ENCODE results near the gene UMODL1.

The UMODL1 gene

DNA sequence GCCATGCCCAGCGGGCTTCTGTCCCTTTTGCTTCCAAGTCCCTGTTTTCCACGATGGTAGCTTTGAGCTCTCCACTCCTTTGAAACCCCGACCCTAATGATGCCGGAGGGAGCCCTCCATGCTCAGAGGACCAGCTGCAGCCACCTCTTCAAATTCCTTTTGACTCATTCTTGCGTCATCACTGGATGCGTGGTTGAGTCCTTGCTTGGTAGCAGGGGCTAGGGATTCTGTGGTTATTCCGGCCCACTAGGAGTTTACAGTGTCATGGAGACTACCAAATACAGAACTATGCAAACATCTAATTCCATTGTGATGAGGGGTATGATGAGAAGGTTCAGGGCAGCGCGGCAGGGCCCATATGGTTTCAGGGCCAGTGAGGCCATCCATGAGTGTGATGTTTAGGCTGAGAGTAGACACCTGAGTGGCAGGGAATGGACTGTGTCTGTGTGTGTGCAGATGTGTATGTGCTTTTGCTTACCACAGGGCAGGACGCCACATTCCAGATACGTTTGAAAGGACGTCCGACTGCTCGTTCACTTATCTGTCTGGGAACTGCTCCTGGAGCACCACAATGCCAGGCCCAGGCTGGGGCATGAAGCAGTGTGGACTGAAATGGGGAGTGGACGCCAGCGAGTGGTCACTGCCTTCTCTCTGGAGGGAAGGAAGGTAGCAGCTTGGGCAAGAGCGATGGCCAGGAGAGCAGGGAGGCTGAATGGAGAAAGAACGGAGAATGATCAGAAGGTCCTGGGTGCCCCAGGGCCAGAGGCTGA, 30.5 kb upstream of the UMODL1 start:
- DNase-seq = no peak

DNA sequence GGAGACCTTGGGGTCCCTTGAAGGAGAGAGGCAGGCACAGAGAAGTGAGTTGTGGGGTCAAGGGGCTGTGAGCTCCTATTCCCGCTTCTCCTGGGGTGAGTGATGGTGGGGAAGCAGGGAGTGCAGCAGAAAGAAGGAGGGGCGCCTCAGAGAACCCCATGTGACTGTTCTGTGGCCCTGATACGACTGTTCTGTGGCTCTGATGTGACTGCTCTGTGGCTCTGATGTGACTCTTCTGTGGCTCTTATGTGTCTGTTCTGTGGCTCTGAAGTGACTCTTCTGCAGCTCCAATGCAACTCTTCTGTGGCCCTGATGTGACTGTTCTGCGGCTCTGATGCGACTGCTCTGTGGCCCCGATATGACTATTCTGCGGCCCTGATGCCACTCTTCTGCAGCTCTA, 29.9 kb upstream of the UMODL1 start:
- DNase-seq = no peak

DNA sequence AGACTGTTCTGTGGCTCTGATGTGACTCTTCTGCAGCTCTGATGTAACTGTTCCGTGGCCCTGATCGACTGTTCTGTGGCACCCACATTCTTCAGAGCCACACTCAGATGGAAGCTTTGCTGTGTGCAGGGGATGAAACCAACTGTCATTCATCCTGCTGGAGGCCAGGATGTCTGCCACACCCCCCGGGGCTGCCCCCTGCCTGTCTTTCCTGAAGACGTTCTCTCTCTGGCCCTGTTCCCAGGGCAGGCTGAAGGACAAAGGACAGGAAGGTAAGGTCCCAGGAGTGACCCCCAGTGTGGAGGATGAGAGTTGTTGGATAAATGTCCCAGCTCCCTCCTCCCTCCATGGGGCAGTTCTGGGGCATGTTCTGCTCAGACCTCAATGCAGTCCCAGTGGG, 29.4 kb upstream of the UMODL1 start:
- no peak for DNase-seq

DNA sequence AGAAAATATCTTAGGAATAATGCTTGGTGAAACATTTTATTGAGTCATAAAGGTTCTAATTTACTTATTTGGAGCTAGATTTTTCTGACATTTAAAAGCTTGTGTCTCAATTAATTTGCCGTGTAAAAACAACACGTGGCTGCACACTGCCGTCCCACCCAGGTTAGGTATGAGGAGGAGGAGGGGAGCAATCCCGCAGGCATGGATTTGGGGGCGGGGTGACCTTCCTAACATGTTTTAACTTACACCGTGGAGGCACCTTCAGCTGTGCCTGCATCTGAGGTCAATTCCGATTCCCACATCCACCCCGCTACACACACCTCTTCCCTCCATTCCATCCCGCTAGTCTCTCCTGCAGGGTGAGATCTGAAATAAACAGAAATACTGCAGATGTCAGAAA, 28.5 kb upstream of the UMODL1 start:
- DNase-seq = no peak

DNA sequence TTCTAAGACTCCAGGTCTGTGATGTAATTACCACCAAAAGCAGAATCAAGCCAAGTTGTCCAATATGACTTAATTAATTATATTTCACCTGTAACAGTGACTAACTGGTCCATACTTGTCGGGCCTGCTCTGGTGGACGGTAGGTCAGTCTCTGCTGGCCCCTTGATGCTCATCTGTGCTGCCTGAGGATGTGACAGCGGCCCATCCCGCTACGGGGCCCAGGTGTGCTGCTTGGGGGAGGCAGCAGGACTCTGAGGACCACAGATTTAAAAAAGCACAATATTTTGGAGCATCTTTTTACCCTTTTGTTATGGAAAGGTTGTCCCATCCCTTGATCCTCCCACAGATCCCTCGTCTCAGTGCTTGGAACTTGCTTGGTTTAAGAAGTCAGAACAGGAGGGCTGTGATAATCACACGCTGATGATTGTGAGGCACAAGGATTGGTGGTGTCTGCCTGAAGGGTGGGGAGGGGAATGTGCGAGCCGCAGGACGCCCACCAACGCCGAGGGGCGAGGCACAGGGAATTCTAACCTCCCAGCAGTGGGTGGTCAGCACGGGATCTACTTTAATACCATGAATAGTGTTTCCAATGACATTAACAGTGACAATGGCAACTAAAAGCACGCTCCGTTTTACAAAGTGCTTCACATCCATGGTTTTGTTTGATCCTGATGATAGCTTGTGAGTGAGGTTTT, 27.8 kb upstream of the UMODL1 start:
- DNase-seq = no peak

DNA sequence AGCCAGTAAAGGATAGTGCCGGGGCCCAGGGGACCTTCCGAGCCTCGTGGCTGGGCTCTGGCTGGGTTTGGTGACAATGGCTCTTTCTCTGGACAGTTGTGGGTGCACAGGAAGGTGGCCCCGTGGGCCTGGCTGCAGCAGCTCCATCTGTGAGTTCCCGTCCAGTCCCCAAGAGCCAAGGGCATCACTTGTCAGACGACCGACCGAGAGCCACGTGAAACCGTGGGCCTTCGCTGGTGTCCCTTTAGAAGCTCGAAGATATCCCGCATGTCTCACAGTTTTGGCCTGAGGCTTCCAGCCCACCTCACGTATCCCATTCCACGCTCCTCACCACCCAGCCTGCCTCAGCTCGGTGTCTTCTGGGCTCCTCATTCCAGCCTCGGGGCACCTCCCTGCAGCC, 27.2 kb upstream of the UMODL1 start:
- DNase-seq = no peak

DNA sequence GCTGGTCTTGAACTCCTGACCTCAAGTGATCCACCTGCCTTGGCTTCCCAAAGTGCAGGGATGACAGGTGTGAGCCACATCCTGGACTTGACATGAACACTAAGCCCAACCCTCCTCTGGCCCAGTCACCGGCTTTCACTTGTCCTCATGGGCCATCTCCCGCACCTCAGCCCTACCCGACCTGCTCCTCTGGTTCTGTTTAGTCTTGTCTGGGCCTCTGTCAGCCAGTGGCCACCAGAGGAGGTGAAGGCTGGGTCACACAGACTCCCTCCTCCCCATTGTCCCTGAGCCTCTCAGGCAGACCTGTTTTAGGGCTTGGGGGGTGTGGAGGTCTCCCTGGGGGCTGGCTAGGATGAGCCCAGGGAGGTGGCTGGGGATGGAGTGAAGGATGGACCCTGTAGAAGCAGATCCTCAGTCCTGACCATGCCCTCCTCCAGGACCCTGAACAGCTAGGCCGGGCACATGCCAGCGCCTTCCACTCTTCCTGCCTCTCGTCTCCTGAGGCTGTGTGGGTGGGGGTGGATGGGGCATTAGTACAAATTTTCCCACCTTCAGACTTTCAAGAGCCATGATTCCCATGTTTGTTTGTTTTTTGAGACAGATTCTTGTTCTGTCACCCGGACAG, 26.1 kb upstream of the UMODL1 start:
- no peak for DNase-seq

DNA sequence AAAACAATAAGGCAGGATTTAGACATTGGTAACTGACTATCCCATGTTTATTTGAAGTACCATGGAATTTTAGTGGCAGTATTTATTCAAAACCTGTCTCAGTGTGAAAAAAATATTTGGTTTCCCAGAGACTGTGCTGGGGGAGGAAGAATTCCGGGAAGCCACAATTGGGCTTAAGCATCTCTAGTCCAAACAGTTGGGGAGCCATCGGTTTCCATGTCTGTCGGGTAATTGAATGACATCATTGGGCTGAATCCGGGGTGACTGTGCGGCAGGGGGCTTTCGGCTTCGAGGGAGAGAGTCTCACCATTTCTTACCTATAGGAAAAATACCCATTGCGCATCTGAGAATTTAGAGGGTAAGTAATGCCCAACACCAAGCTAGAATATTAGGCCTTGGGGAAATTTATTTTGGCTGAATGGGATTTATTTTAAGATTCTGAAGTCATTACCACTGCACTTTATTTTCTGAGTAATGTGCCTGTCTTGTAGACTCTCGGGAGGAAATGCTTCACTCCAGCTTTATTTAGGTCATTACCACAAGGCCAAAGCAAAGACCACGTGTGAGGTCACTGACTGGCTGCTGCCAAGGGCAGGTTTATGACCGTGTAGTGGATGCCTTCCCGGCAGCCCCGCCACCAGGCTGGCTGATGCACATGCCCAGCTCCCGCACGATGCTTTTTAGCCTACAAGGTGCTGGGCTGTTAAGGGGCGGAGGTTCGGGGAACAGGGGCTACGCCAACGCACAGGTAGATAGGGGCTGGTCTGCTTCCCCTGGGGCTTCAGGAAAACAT, 23.1 kb upstream of the UMODL1 start:
- DNase-seq = peak; percentile 36

DNA sequence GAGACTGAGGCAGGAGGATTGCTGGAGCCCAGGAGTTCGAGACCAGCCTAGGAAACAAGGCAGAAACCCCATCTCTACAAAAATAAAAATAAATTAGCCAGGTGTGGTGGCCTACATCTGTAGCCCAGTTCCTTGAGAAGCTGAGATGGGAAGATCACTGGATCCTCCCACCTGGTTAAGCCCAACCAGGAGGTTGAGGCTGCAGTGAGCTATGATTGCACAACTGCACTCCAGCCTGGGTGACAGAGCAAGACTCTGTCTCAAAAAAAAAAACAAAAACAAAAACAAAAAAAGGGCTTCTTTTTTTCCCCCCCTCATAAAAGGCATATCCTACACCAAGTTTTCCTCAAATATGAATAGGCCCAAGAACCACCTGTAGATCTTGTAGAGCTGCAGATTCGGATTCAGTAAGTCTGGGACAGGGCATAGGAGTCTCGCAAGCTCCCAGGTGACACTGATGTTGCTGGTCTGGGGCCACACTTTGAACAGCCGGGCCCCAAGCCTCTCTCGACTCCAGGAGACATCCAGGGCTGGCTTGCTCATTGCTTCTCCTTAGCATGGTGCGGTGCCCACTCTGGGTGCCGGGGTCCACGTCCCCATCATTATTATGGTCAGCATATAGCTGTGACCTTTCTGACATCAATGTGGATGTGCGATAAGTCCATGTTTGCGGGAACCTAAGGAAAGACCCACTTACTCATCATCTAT, 22.1 kb upstream of the UMODL1 start:
- DNase-seq = no peak

DNA sequence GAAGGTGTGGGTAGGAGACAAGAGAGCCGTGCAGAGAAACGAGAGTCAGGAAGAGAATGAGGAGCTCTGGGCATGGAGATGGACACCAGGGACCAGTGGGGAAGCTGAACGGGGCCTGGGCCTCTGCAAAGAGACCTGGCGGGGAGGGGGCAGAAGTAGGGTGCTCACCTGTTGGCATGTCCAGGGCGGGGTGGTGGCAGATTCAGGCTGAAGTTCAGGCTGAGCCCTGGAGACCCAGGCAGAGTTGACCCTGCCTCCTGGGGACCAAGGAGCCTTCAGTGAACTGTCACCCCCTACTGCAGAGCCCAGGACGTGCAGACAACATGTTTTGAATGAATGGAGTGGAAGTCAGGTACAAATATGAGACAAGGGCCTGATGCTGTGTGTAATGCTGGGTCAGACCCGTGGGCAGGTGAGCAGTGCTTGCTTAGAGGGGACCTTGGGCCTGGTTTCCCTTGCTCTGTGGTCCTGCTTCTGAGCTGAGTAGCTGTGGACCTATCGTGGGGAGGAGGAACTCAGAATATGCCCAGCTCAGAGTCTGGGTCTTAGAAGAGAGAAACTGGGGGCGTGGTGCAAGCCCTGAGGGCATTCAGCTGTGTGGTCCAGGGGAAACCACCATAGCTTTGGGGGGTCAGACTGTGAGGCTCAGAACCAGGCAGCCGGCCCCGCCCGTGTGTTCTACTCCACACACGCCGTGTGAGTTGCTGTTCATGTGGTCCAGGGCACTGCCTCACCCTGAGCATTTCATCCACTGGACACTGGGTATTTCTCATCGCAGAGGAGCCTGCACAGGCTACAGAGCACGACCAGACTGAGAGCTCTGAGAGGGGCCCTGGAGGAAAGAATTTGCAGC, 21.3 kb upstream of the UMODL1 start:
- no peak for DNase-seq

DNA sequence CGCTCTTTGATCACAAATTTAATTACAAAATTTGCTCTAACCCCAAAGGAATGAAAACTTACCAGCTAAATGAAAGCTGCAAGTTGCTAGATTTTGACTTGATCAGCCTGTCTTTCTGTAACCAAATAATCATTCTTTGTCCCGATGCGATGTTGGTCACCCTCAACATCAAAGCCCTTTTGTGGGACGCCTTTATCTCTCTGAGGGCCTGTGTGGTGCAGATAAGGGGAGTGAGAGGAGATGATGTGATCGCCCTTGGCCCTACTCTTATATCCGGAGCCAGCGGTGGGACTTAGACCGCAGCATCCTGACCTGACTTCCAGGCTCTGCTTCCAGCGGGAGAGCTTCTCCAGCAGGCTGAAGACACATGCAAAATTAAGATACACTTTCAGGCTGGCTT, 19.3 kb upstream of the UMODL1 start:
- no peak for DNase-seq

DNA sequence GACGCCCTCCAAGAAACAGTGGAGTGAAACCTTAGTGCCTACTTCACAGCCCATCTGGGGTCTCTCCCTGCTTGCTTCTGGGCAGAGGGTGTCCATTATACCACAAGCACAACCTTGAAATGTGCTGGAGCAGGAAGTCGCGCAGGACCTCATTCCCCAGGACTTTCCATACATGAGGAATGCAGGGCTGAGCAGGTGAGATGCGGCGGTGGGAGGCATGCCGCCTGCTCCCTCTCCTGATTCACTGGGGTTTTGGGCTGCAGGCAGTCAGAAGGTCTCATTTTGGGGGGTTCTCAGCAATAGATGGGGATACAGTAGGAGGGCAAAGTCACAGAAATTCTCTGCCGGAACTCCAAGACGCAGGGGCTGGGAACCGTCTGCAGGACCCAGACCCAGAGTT, 15.7 kb upstream of the UMODL1 start:
- DNase-seq = no peak

DNA sequence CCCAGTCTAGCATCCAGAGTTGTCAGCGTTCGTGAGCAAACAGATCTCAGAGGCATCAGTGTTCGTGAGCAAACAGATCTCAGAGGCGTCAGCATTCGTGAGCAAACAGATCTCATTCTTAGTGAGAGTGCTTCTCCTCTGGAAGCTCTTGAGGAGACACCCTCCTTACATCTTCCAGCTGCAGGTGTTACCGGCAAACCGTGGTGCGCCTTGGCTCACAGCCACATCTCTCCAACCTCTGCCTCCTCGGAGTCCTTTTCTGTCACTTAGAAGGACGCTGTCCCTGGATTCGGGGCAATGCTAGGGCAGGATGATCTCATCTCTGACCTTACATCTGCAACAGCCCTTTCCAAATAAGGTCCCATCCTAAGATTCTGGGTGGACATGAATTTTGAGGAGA, 14.6 kb upstream of the UMODL1 start:
- no peak for DNase-seq

DNA sequence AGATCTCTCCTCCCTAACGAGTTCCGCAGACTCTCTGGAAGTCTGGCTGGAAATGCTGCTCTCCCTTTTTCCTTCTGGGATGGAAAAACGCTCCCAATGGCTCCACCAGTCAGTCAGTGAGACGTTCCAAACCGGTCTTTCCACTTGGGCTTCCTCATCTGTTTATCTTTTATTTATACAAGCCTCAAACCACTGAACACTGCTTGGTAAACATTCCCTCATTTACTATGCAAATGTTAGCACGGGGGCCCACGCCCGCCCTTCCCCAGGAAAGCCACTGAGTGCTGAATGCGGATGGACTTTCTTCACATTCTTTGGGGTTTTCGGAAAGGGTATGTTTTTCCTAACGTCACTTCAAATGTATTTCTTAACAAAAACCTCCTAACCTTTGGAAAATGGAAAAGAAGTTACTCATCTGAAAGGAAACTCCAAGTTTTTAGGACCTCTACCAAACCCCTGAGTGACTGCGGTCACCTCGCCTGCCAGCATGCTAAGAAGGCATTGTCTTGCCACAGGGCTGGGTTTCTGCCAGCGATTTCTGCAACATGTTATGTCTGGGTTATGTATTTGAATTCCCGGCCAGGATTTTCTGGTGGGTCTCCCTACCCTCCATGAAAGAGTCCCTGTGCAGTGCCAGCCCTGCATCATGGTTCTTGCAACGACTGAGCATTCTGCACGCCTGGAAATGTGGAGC, 14.0 kb upstream of the UMODL1 start:
- no peak for DNase-seq

DNA sequence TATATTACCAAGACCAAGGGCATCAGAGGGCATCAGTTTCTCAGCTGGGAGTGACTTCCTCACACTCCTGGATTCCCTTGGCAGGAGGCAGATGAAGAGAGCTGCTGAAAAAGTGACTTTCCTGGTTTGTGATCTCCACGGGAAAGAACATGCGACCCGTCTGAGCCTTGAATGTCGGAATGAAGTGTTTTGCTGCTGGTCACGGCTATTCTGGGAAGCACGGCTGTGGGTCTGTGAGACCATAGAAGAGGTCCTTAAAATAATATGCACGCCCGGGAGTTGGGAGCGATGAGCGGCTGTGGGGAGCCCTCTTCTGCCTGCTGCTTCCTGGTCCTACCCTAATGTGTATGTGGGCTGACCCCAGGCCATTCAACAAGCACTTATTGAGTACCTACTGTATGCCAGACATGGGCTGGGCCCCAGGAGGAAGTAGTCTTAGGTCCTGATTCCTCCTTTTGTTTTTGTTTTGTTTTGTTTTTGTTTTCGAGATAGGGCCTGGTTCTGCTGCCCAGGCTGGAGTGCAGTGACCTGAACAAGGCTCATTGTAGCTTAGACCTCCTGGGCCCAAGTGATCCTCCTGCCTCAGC, 13.2 kb upstream of the UMODL1 start:
- no peak for DNase-seq

DNA sequence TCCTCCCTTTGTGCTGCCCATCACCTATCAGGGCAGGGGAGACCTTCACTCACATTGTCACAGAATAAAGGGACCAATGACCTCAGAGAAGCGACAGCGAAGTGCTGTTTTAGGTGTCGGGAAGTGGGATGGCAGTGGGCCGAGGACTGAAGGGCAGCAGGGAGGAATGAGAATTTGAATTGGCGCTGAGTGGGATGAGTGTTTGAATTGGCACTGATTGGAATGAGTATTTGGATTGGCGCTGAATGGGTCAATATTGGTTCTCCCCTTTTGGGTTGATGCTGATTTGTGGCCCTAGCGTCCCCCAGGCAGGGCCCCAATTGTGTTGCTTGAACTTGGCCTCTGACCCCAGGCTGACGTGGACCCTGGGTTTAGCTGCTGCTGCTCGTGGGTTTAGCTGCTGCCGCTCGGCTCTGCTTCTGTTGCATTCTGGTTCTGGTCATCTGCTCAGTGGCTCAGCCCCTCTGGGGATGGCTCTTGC, 12.4 kb upstream of the UMODL1 start:
- no peak for DNase-seq

DNA sequence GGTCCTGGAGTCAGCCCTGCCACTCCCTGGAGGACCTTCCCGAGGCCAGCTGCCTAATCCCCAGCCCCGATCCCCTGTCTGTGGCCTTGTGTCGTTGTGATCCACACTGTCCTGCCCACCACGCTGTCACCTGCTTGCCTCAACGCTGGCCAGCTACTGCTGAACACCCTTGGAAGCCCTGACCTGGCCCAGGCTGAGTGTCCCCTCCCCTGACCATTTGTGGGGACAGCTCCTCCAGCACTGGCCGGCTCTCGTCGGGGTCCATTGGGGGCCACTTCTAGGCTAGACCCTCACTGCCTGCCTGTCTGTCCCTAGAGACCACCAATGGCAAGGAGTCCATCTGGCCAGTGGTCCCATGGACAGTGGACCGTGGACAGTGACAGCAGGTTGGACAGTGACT, 12.0 kb upstream of the UMODL1 start:
- no peak for DNase-seq

DNA sequence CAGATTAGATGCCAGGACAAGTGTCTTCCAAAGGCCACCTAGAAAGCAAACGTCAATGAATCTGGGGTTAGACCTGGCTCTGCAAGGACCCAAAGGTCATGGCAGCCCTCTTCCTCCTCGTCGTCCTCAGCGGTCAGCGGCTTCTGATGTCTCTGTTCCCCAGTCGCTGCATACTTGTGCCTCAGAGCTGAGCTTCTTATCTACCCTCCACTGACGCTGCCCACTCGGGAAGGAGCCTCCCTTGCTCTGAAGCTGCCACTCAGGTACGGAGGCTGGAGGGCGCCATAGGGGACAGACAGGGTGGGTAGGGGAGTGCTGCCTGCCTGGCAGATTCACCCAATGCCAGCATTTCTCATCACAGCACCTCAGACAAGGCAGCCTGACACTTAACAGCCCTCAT, 11.4 kb upstream of the UMODL1 start:
- no peak for DNase-seq

DNA sequence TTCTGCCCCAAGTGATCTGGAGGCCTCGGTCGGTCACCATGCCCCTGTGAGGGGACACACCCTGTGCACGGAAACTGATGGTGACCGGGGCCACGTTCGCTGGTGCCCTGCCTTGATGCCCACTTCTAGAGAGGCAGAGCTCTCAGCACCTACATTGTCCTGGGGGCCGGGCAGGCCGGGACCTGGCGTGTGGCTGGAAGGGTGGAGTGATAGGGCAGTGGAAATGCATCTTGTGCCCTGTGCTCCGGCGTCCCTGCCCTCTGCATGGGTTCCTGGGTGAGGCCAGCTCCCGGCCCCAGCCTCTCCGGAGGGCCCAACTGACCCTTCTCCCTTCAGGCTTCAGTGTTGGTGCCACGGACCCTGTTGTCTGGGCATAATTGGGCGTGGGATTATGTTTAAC, 11.0 kb upstream of the UMODL1 start:
- DNase-seq = no peak

DNA sequence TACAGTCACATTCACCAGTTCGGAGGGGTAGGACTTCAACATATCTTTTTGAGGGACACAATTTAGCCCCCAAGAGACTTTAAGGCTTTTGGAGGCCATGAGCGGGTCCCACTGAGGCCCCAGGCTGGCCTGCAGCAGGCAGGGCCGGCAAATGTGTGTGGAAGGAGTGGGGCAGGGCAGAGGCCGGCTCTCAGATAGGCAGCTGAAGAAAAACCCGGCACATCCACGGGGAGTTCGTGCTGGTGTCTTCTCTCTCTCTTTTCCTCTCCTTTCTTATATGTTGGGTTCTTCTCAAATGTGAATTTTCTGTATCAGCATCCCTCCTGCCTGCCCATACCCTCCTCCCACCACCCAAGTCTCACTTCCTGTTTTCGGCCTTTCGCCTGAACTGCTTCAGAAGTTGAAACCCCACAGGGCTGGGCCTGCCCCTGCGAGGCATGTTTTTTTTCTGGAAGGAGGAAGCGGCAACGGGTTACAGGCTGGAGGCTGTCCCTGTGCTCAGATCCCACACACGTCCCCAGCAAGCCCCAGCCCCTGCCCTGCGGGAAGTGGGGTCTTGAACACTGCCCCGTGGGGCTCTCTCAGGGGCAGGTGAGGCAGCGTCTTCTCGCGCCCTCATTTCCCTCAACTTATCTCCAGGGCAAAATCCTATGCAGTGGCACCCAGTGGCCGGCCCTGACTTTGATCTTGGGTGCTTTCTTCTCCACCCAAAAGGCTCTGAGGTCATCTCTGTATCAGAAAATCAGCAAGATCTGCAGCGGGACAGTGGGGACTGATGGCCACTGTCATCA, 9.7 kb upstream of the UMODL1 start:
- DNase-seq = peak; percentile 96
